ENCODE data around the gene KATNAL1.
"Not testable (repeated sequence)": the region's sequence is repeated elsewhere in the genome, so short reads cannot be mapped to it uniquely, and the experiment has no call there.

Gene KATNAL1

GRCh38 chr13:30211745-30212144 lies 95.6 kb downstream of the KATNAL1 start:
- no peak for DNase-seq (ENCODE audit: low read depth)

GRCh38 chr13:30204564-30204963 lies 102.8 kb downstream of the KATNAL1 start:
- no peak for DNase-seq (ENCODE audit: low read depth)

GRCh38 chr13:30196025-30196424 lies 111.3 kb downstream of the KATNAL1 start:
- no peak for DNase-seq (ENCODE audit: low read depth)

GRCh38 chr13:30194906-30195305 lies 112.4 kb downstream of the KATNAL1 start:
- no peak for DNase-seq (ENCODE audit: low read depth)

- no peak for DNase-seq (ENCODE audit: low read depth)
Observed at GRCh38 chr13:30193279-30194234, 113.8 kb downstream of the KATNAL1 start.

- DNase-seq (ENCODE audit: low read depth): no peak
Observed at GRCh38 chr13:30192320-30193093, 114.8 kb downstream of the KATNAL1 start.

GRCh38 chr13:30191491-30192100 lies 115.8 kb downstream of the KATNAL1 start:
- DNase-seq (ENCODE audit: low read depth): no peak

- DNase-seq (ENCODE audit: low read depth): no peak
Observed at GRCh38 chr13:30186634-30187415, 120.5 kb downstream of the KATNAL1 start.

GRCh38 chr13:30181888-30182651 lies 125.3 kb downstream of the KATNAL1 start:
- DNase-seq (ENCODE audit: low read depth): no peak

- no peak for DNase-seq (ENCODE audit: low read depth)
Observed at GRCh38 chr13:30179597-30180276, 127.6 kb downstream of the KATNAL1 start.

- DNase-seq (ENCODE audit: low read depth): no peak
Observed at GRCh38 chr13:30178976-30179375, 128.4 kb downstream of the KATNAL1 start.

GRCh38 chr13:30175166-30175565 lies 132.2 kb downstream of the KATNAL1 start:
- no peak for DNase-seq (ENCODE audit: low read depth)

- not testable (repeated sequence) for DNase-seq (ENCODE audit: low read depth)
Observed at GRCh38 chr13:30174250-30174649, 133.1 kb downstream of the KATNAL1 start.

- no peak for DNase-seq (ENCODE audit: low read depth)
Observed at GRCh38 chr13:30173303-30173610, 134.1 kb downstream of the KATNAL1 start.

GRCh38 chr13:30172593-30173302 lies 134.6 kb downstream of the KATNAL1 start:
- no peak for DNase-seq (ENCODE audit: low read depth)

GRCh38 chr13:30170569-30170968 lies 136.8 kb downstream of the KATNAL1 start:
- DNase-seq (ENCODE audit: low read depth): no peak

- no peak for DNase-seq (ENCODE audit: low read depth)
Observed at GRCh38 chr13:30169442-30169841, 137.9 kb downstream of the KATNAL1 start.

- DNase-seq (ENCODE audit: low read depth): no peak
Observed at GRCh38 chr13:30165796-30166195, 141.6 kb downstream of the KATNAL1 start.

- no peak for DNase-seq (ENCODE audit: low read depth)
Observed at GRCh38 chr13:30165071-30165470, 142.3 kb downstream of the KATNAL1 start.

- no peak for DNase-seq (ENCODE audit: low read depth)
Observed at GRCh38 chr13:30164146-30164545, 143.2 kb downstream of the KATNAL1 start.

All from stimulated activated CD8-positive, alpha-beta memory T cell treated with anti-CD3 and anti-CD28 coated beads, Interleukin-4, amount 100 ng/mL, for 24 hours (primary cell).